ENCODE data around the gene INSIG1.

The INSIG1 gene

DNA sequence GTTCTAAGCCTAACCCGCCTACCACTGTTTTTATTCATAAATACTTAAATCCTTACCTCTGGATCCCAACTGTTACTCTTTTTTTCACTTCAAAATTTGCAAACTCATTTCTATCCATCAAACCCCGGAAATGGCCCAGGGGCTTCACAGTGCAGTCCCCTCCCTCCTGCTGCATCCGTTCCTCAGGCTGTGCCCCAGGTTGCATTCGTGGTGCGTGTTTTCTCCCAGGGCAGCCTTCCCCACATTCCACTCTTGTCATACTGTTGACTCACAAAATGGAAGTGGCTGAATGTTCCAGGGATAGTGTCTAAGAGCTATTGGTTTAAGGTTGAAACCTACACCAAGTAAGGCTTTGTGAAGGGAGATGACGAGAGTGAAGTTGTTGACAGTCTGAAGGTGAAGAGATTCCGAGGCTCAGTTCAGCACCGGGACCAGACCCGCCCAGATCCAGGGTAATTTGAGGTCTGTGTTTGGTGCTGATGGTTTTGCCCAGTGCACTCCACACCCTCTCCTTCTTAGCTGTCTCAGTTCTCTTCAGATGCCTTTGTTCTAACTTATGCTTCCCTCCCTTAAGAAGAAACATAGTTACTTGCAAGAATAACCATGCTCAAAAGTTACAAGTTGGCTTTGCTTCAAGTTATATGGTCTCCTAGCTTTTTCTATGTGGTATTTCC lies 7.7 kb downstream of the INSIG1 start:
- no peak for FAIRE-seq

DNA sequence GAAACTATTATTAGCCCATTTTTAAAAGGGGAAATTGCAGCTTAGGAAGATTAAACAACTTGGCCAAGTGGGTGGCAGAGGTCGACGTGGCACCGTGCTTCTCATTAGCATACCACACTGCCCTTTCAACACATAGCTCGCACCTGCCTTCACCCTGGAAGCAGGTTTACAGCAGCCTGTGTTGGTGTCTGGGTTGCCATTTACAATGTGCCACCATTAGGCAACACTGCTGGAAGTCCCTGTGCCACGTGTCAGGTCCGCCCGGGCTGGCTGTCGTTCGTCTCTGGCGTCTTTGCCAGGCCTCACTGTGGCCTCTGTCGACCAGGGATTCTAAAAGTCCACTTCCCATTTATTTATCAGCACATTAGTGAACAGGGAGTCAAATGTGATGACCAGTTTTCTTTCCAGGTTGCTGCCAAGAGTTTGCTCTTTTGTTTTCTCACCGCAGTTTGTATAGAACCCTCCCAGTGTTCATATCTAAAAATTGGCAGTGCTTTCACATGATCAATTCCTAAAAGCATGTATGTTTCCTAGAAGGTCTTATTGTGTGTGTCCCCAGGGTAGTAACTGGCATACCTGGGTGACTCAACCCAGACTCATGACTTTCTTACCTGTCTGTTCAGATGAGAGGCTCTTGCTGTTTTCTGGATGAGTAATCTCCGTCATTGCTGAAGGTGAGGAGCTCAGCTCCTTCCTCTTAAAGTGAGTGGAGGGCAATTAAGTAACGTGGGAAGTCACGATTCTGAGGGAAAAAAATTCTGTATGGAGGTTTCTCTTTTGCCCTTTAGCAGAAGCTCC lies 9.2 kb downstream of the INSIG1 start:
- FAIRE-seq, result no peak

DNA sequence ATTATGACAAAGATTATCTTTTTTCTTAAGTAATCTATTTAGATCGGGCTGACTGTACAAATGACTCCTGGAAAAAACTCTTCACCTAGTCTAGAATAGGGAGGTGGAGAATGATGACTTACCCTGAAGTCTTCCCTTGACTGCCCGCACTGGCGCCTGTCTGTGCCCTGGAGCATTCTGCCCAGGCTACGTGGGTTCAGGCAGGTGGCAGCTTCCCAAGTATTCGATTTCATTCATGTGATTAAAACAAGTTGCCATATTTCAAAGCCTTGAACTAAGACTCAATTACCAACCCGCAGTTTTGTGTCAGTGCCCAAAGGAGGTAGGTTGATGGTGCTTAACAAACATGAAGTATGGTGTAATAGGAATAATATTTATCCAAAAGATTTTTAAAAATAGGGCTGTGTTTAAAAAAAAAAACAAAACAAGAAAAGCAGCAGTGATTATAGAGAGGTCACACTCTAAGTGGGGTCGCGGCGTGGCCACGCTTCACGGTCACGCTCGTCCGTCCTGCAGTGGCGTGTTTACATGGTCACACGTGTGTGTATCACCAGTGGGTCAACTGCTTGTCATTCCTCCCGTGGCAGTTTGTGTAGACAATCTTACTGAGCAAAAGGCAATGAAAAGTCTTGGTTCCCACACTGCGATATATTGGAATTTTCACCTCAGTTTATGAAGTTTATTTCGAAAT lies 10.8 kb downstream of the INSIG1 start:
- FAIRE-seq, result no peak

DNA sequence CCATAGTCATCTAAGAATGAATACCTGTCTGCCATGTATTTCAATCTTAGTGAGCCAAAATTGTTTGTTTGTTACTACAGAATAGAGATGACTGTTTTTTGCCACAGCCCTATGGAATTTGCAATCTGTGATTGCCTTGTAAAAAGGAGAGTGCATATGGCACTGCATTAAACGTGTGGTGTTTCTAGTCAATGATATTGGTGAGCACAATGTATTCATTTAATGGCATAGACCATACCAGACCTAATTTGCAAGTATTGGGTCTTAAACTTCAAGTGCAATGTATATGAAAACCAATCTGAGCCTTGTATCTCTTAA lies 11.3 kb downstream of the INSIG1 start:
- no peak for FAIRE-seq

DNA sequence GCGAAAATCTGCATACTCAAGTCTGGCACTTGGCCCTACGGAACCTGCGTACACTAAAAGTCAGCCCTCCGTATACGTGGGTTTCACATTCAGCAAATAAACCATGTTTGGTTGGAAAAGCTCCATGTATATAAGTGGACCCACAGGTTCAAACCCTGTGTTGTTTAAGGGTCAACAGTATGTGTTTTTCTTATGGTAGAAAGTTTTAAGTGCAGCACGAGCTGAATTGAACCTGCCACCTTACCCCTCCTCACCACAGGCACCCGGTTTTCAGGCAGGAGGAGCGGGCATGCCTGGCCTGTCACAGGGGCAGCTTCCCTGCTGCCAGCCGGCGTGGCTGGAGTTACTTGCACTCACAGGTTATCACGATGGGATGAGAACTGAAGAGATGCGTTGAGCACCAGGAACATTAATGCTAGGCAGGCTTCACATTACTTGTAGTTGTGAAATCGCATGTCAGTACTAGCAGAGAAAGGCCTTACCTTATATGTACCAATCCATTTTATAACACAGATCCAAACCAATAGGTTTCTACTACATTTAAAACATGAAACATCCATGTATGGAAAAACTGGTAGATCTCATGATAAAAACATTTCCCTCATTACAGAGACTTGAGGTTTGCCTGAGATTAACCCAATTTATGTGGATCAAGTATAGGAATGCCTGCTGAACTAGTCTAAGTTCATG lies 12.9 kb downstream of the INSIG1 start:
- FAIRE-seq, result no peak

DNA sequence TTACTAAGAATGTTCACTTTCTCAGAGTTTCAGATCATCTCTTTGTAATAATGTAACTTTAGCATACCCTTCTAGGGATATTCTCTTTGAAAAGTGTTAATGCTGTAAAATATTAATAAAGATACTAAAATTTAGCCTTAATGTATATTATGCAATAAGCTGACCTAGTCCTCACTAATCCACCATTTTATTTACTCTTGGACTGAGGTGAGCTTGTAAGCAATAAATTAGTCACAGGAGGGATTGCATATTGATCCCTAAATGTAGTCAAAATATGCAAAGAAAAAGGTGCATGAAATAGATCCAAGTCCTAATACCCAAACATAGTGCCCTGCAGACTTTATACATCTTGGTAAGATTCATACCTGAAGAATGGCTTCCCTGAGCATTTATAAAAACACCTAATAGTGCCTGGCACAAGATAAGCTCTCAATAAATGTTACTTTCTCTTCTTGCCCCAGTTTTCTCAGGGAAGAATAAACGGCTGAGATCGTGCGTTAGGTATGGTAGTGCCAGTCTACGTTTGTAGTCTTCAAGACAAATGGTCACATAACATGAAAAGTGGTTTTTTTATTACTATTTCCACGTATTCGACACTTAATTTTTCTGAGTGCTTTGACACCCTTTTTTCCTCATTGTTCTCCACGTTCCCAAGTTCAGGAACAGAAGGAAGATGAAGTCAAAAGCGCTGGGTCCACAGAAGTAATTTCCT lies 14.3 kb downstream of the INSIG1 start:
- FAIRE-seq, result no peak

DNA sequence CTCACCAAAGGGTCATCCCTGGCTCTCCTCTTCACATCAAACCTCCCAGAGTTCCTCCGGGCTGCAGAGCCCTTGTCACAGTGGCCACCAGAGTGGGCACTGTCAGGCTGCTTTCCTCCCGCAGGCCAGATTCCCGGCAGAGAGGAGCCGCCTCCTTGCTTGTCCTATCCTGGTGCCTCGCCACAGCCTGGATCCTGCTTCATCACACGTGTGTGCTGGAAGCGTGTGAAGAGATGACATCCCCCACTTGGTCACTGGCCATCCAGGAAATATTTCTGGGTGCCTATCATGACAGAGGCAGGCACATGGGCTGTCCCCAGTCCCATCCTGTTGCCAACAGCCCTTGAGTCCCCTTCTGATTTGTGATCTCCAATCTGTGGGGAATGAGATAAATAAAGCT lies 15.0 kb downstream of the INSIG1 start:
- no peak for FAIRE-seq

DNA sequence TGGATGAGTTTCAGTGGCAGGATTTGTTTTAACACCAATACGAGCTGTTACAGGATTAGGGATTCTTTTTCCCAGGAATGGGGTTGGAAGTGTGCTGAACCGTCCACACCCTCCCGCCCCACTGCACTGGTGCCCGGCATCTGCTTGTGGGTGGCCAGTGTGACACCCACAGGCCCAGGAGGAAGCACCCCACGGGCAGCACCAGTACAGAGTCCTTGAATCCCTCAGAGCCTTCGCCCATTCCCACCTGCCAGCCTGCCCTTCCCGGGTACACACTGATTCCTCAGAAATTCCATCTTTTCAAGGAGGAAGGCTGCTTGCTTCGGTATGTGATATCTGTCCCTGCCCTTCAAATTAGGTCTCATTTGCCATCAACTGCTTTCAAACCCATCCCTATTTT lies 15.4 kb downstream of the INSIG1 start:
- no peak for FAIRE-seq

DNA sequence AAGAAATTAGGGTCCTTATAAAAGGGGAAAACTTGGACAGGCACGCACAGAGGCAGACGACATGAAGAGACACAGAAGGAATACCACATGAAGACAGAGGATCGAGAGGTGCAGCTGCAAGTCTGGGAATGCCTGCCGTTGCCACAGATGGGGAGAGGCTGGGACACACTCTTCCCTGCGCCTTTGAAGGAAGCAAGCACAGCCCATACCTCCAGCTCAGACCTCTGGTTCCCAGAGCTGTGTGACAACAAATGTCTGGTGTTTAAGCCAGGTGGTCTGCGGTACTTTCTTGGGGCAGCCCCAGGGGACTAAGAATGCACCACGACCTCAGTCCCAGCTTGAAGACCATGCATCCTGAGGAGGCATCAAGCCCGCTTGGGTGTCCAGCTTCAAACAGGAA lies 18.3 kb downstream of the INSIG1 start:
- FAIRE-seq, result no peak

DNA sequence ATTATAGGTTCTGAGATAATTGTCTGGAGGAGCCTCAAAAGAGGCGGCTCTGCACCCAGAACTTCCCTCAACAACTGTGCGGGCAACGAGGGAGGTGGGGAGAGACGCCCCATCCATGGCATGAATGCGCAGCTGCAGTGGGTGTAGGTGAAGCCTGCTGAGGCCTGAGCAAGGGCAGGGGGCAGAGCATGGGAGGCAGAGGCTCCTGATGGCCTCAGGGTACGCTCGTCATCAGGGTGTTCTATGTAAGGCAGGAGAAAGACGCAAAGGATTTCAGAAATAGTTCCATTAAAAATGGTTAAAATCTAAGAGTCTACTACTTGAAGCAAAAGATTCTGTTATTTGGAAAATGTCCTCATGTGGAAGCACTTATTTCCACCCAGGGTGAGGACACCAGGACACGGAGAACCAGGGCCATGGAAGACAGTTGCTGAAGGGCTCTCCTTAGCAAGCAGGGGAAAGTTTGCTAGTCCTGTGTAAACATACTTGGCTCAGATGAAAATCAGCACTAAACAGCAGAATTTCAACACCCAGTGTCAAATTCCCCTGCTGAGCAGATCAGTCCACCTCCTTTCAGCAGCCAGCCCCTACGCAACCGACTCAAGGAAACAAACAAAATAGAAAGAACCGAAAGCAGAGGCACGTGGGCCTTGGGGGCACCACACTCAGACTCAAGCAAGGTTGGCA lies 18.9 kb downstream of the INSIG1 start:
- no peak for FAIRE-seq

DNA sequence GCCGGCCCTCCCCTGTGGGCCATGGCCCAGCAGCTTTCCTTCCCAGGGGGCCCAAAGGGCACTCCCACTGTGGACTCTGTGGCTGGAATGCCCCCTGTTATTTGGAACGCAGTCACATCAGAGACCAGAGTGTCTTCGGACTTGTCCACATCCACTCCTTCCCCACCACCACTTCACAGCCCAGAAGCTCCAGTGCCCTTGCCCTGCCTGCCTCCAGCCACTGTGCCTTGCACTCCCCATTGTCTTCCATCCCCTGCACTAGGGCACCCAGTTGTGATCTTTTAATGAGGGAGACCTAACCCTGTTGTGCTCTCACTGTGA lies 19.4 kb downstream of the INSIG1 start:
- no peak for FAIRE-seq

DNA sequence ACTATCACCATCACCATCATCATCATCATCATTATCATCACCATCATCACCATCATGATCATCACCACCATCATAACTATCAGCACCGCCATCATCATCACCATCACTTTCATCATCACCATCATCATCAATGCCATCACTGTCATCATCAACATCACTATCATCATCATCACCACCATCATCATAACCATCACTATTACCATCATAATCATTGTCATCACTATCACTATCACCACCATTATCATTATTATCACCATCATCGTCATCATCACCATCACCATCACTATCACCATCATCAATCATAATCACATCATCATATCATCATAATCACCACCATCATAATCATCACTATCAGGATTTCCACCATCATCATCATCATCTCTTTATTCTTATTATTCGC lies 20.6 kb downstream of the INSIG1 start:
- no peak for FAIRE-seq

DNA sequence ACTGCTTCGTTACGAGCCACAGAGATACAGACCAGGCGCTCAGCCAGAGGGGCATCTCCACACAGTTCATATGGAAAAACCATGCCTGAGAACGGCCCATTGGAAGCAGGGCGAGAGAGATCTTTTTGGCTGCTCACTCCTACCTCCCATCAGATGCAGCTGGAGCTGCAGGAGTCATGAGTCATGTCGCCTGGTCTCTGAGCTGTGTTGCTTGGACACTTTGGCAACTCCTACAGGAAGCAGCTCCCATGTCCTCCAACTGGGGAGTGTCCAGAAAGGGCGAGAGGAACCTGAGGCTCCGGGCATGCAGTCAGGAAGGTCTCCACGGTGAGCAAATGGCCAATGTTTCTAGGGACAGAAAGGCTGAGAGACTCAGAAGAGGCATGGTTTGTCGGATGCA lies 24.9 kb downstream of the INSIG1 start:
- FAIRE-seq, result no peak

DNA sequence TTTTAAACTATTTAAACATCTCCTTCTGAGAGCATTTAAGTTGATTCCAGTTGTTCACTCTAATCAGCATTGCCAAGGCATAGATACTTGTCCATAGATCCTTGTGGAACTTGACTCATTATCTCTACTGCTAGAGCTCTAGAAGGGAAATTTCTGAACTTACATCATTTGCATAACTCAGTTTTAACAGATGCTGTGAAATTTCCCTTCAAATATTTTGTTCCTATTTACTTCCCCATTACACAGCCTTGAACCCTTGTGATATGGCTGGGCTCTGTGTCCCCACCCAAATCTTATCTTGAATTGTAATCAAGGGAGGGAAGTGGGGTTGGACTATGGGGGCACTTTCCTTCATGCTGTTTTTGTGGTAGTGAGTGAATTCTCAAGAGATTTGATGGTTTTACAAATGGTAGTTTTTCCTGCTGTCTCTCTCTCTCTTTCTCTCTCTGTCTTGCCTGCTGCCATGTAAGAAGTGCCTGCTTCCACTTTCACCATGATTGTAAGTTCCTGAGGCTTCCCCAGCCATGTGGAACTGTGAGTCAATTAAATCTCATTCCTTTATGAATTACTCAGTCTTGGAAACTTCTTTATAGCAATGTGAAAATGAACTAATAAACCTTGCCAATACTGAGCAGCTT lies 25.4 kb downstream of the INSIG1 start:
- no peak for FAIRE-seq

DNA sequence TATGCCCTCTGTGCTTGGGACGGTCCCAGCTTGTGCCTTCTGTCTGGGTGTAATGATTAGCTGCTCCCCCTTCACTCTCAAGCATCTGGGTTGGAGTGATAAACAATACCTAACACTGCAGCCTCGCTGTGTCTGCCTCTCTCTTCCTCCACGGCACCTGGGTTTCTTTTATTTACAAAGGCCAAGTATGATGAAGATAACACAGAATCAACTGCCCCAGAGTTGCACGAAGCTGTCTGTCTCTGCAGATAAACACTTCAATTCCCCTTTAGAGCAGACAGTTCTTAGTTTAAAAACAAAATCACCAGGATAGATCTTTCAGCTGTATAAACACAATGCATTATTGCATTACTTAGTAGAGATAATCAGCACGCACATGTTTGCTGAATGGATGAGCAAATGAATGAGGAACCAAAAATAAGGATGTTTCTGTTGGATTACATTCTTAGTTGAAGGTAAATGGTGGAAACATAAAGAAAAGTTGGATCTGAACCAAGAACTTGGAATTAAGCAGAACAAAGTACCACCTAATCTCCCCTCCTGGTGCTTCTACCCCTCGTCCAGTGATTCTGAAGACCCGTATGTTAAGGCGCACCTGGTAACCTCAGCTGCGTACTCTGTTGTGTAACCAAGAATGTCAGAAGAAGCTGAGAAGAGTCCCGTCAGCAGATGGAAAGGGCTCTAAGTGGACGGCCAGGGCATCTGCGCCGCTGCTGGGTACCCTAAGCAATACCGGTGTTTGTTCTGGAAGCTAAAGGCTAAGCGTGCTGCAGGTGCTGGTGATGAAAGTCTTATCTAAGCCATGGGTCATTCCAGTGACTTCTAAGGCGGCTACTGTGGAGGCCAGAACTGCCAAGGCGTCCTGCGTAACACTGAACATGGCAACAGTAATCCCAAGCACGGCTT lies 26.6 kb downstream of the INSIG1 start:
- no peak for FAIRE-seq

DNA sequence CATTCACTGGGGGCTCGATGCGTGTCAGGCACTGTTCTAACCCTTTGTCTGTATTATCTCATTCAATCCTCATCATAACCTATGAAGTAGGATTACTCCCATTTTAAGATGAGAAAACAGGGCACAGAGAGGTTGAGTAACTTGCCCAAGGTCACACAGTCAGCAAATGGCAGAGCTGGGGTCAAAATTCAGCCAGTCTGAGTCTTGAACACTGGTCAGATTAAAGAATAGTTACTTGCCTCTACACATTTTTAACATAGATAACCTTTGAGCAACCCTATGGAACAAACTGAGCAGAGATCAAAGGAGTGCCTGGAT lies 27.2 kb downstream of the INSIG1 start:
- no peak for FAIRE-seq

DNA sequence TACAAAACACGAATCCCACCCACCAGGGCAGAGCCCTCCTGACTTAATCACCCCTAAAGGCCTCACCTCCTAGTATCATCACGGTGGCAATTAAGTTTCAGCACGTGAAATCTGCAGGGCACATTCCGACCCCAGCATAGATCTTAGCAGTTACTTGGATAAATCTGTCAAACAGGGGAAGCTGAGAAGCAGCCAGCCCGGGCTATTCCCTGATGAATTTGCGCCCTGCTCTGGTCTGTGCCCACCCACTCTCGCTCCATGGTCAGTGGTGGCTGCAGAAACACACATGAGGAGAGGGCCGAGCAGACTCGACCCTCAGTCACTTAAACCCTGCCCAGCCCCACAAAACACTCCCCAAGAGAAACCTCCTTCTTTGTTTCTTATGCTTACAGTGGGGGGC lies 28.7 kb downstream of the INSIG1 start:
- FAIRE-seq, result no peak

DNA sequence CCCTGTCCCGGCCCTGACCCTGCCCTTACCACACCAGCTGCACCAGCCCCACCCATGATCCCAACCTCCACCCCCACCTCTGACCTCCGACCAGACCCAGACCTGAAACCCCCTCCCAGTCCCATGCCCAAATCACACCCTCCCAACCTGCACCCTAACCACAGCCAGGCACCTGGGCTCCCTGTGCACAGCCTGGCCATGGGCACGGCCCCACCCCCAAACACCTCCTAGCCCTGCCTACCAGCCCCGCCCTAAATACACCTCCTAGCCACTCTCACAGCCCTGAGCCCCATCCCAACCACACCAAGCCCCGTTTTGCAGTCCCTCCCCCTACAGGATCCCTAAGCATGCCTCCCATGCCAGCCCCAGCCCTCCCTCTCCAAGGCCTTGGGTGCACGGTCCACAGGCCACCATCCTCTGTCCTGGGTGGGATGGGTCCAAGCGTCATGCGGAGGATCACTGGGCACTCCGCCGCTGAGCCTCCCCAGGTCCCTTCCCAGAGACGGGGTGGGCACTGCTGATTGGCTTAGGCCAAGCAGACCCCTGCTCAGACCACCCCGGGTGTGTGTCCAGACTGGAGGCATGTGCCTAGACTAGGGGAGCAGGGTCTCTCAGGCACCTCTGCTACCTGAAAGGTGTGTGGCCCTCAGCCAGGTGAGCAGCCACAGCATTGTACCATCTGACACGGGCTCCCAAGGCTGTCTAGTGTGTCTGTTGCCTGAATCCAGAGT lies 30.1 kb downstream of the INSIG1 start:
- no peak for FAIRE-seq

DNA sequence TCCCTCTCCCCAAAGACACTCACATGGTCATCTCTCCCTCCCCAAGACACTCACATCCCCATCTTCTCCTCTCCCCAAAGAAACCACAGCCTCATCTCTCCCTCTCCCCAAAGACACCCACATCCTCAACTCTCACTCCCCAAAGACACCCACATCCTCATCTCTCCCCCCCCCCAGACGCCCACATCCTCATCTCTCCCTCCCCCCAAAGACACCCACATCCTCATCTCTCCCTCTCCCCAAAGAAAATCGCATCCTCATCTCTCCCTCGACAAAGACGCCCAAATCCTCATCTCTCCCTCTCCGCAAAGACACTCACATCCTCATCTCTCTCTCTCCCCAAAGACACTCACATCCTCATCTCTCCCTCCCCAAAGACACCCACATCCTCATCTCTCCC lies 31.5 kb downstream of the INSIG1 start:
- FAIRE-seq, result no peak

DNA sequence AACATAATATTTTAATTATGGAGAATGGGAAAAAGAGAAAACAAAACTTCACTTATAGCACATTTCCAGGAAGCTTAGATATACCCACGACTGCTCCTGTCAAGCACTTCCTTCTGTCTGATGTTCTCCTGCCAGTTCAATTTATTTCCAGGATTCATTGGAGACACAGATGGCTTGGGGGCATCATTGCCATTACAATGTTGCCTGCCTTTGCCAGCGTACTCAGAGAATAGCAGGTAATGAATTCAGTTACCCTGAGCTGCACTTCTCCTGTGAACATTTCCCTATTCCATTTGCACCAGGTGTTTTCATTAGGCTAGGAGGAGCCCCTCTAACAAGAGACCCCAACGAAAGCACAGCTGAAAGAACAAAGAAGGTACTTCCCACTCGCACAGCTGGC lies 33.7 kb downstream of the INSIG1 start:
- FAIRE-seq, result no peak

All from A204.1 (cell line).